Breast epithelium (tissue), 4 donors: Measurements from ENCODE around the gene MIER2. TPM values are rescaled to one million over a fixed set of nuclear protein-coding genes. Genes with fewer than 3 reads are reported as not detected.
A peak's percentile ranks its signal among the peaks of the same experiment; 100 is the strongest.

Experiments
- DNase-seq, 2 donors: peaks; one replicate each; pipeline ENCODE4 v3.0.0-alpha.2; 2019; ENCODE audit warnings: low spot score in 2 of 2
- H3K27ac ChIP-seq, 2 donors: fragments of 200-600 bp; sonication (generic) in 1 of 2; one replicate each; pipeline ENCODE4 v1.5.1; 2016 to 2019; ENCODE audit warnings: mild to moderate bottlenecking in 1 of 2
- H3K27me3 ChIP-seq, 2 donors: fragments of 200-600 bp; sonication (generic) in 1 of 2; one replicate each; pipeline versions ENCODE4 v1.5.1 to v1.6.0; 2017 to 2019; ENCODE audit warnings: control low read depth in 1 of 2, mild to moderate bottlenecking in 1 of 2
- H3K36me3 ChIP-seq: fragments of 200-600 bp; one replicate; pipeline ENCODE4 v1.5.1; 2019
- H3K4me1 ChIP-seq, 2 donors: fragments of 200-600 bp; sonication (generic); one replicate each; pipeline ENCODE4 v1.5.1; 2016 to 2019; ENCODE audit warnings: control low read depth in 1 of 2
- H3K4me3 ChIP-seq, 3 donors: fragments of 200-600 bp; sonication (generic); 1 replicate in 2 of 3; 2 replicates in 1 of 3; pipeline ENCODE4 v1.5.1; 2016 to 2019; ENCODE audit warnings: mild to moderate bottlenecking in 3 of 3, moderate library complexity in 2 of 3
- H3K9me3 ChIP-seq, 2 donors: fragments of 200-600 bp; sonication (generic) in 1 of 2; one replicate each; pipeline ENCODE4 v1.5.1; 2016 to 2019; ENCODE audit warnings: control low read depth in 1 of 2
- CTCF ChIP-seq, 3 donors: fragments of 450-650 bp; IDR thresholded peaks; one replicate each; pipeline ENCODE4 v1.5.1; 2016 to 2017; ENCODE audit warnings: antibody characterized with exemption in 3 of 3, mild to moderate bottlenecking in 3 of 3, moderate library complexity in 3 of 3
- POLR2A ChIP-seq: fragments of 450-650 bp; IDR thresholded peaks from one replicate; pipeline ENCODE4 v1.6.1; 2016; ENCODE audit warnings: antibody characterized with exemption, mild to moderate bottlenecking, moderate library complexity
- POLR2AphosphoS5 ChIP-seq, 3 donors: sonication (generic); formaldehyde crosslinking; IDR thresholded peaks; one replicate each; pipeline ENCODE4 v1.6.1; 2017; ENCODE audit warnings: antibody characterized with exemption in 3 of 3
- intact Hi-C: fragments of 100-400 bp; cut with DNase I; formaldehyde crosslinking; loops from one replicate; pipeline ENCODE4 v1.15.1; 2023; ENCODE audit warnings: low total_unique reads
- total RNA-seq, 3 donors: library from RNA; depleted of rRNA; stranded (reverse); fragments of >200 nt; gene quantifications; one replicate each; pipeline ENCODE4 v1.1.0, GENCODE V29; 2016

MIER2 gene
- total RNA-seq, 3 donors from 2014 or later, result 5.4 to 17.0 (median 12.8) TPM

- H3K9me3 ChIP-seq, result peaks cover 5 to 17% of the 10 kb centered on the region in 2 donors
- H3K4me3 ChIP-seq, result no peak overlapping the region
- no peaks in the 10 kb centered on the region for H3K36me3 ChIP-seq
- no peak overlapping the region for H3K27ac ChIP-seq
- no peaks in the 10 kb centered on the region for H3K27me3 ChIP-seq
- intact Hi-C loops, result no loop called here
- no peaks in the 10 kb centered on the region for H3K4me1 ChIP-seq
- TF ChIP-seq POLR2AphosphoS5 (IDR thresholded peaks at IDR 0.05) (no peak), POLR2A (no peak), CTCF (IDR thresholded peaks at IDR 0.05) (no peak)
- no peak for DNase-seq
Observed at GRCh38 chr19:351976-352625, 7.5 kb upstream of the MIER2 start.

- no peak for DNase-seq
- Histone ChIP-seq H3K4me3 (no peak overlapping the region), H3K9me3 (peaks cover 0 to 5% of the 10 kb centered on the region in 2 donors), H3K27ac (no peak overlapping the region), H3K4me1 (peaks cover 0 to 3% of the 10 kb centered on the region in 2 donors), H3K36me3 (no peaks in the 10 kb centered on the region), H3K27me3 (no peaks in the 10 kb centered on the region)
- intact Hi-C loops, result no loop called here
- no peak for TF ChIP-seq POLR2AphosphoS5 (IDR thresholded peaks at IDR 0.05)
- no peak for TF ChIP-seq POLR2A
- no peak for TF ChIP-seq CTCF (IDR thresholded peaks at IDR 0.05)
Observed at GRCh38 chr19:347946-348861, 3.6 kb upstream of the MIER2 start.

- Histone ChIP-seq H3K27me3 (no peaks in the 10 kb centered on the region), H3K9me3 (no peaks in the 10 kb centered on the region), H3K4me3 (peak overlapping the region in 2 of 3 donors; percentile 88 to 98), H3K36me3 (no peaks in the 10 kb centered on the region), H3K4me1 (peaks cover 7 to 11% of the 10 kb centered on the region in 2 donors), H3K27ac (no peak overlapping the region)
- TF ChIP-seq POLR2AphosphoS5 (IDR thresholded peaks at IDR 0.05), result no peak
- no peak for TF ChIP-seq POLR2A
- no peak for TF ChIP-seq CTCF (IDR thresholded peaks at IDR 0.05)
- DNase-seq, result no peak
- intact Hi-C loops, result no loop called here
Observed at GRCh38 chr19:345320-345879, 804 bp upstream of the MIER2 start.

GRCh38 chr19:343941-344624 is 513 bp downstream of the MIER2 start:
- DNase-seq, result no peak
- intact Hi-C loops, result no loop called here
- no peaks in the 10 kb centered on the region for H3K9me3 ChIP-seq
- peaks cover 7 to 11% of the 10 kb centered on the region in 2 donors for H3K4me1 ChIP-seq
- peak overlapping the region; percentile 73 to 90 for H3K27ac ChIP-seq
- no peaks in the 10 kb centered on the region for H3K36me3 ChIP-seq
- H3K27me3 ChIP-seq, result no peaks in the 10 kb centered on the region
- peak overlapping the region; percentile 66 to 98 (median 88) for H3K4me3 ChIP-seq
- TF ChIP-seq POLR2A (no peak), CTCF (IDR thresholded peaks at IDR 0.05) (no peak), POLR2AphosphoS5 (IDR thresholded peaks at IDR 0.05) (no peak)
